ENCODE results near the gene ICOS. TPM values are rescaled to one million over a fixed set of nuclear protein-coding genes. Genes with fewer than 3 reads are reported as not detected.
A peak's percentile ranks its signal among the peaks of the same experiment; 100 is the strongest.

The ICOS gene, protein sequence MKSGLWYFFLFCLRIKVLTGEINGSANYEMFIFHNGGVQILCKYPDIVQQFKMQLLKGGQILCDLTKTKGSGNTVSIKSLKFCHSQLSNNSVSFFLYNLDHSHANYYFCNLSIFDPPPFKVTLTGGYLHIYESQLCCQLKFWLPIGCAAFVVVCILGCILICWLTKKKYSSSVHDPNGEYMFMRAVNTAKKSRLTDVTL
- not detected in 2 replicates for total RNA-seq (2014; rRNA removed; shearing (Covaris generic))

GRCh38 chr2:203936535-203936934 lies at the start of gene ICOS:
ICOS (plus strand) TSS chr2:203936763; CDS start chr2:203936815, 52 bp downstream.
- DNase-seq (ENCODE audit: low read depth), result no peak

GRCh38 chr2:203887677-203888076 lies 48.9 kb upstream of the ICOS start:
- no peak for DNase-seq (ENCODE audit: low read depth)

DNA sequence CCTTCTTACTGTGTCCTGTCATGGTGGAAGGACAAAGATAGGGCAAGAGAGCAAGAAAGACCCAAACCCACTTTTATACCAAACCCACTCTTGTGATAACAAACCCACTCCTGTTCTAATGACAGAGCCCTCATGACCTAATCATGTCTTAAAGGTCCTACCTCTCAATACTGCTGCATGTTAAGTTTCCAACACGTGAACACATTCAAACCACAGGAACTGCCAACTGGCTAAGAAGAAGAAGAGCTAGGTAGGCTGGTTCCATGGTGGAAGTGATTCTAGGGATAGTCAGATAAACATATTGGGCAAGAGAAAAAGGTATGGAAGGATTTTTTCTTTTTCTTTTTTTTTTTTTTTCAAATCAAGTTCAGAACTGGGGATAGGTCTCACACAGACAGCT lies 47.0 kb upstream of the ICOS start:
- DNase-seq (ENCODE audit: low read depth), result no peak

DNA sequence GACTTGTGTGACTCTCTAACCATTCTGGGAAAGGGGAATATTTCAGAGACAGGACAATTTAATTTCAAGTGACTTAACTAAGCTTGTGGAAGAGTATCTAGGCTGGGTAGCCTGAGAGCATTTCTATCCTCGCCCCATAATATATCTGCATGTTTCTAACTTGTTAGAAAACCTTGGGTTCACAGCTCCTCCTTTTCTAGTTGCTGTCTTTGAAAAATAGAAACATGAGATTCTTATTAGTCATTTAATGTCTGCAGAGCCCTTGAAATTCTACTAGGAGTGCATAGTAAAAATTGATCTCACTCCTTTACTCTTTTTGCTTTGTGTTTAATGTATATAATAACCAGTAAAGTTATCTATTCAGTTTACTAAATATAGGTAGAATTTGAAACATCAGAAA lies 46.6 kb upstream of the ICOS start:
- DNase-seq (ENCODE audit: low read depth), result no peak

- no peak for DNase-seq (ENCODE audit: low read depth)
Measured at GRCh38 chr2:203890733-203891132, 45.8 kb upstream of the ICOS start.

GRCh38 chr2:203891474-203891873 lies 45.1 kb upstream of the ICOS start:
- no peak for DNase-seq (ENCODE audit: low read depth)

- no peak for DNase-seq (ENCODE audit: low read depth)
Measured at GRCh38 chr2:203892207-203892606, 44.4 kb upstream of the ICOS start.

- DNase-seq (ENCODE audit: low read depth), result no peak
Measured at GRCh38 chr2:203893401-203893800, 43.2 kb upstream of the ICOS start.

DNA sequence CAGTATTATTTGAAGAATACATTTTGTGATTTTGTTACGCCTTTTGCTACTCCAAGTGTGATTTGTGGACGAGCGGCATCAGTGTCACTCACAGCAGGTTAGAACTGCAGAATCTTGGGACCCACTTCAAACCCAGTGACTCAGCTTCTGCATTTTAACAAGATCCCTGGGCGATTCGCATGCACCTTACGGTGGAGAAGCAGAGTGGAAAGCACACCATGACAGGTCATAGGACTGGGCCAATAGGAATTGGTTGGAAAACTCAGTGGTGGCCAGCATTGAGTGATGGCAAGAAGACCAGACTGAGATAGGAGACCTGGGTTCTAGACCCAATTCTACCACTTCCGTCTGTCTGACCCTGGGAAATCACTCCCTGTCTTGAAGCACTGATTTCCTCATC lies 42.7 kb upstream of the ICOS start:
- DNase-seq (ENCODE audit: low read depth), result no peak

DNA sequence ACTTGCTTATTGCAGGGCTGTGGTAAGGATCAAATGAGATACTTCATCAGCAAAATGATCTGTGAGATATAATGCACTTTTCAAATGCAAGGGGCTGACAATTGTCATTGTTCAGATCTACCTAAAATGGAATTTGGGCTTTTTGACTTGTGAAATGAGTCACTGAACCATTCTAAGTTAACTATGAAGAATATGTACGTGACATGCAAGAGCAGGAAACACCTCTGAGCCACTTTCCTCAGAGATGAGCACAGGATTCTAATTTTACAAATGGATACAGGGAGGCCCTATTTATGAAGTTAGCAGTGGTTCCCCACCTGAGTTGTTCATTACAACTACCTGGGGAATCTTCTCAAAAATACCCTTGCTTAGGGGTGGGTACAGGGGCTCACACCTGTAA lies 42.3 kb upstream of the ICOS start:
- no peak for DNase-seq (ENCODE audit: low read depth)

- DNase-seq (ENCODE audit: low read depth), result no peak
Measured at GRCh38 chr2:203897544-203897943, 39.0 kb upstream of the ICOS start.

DNA sequence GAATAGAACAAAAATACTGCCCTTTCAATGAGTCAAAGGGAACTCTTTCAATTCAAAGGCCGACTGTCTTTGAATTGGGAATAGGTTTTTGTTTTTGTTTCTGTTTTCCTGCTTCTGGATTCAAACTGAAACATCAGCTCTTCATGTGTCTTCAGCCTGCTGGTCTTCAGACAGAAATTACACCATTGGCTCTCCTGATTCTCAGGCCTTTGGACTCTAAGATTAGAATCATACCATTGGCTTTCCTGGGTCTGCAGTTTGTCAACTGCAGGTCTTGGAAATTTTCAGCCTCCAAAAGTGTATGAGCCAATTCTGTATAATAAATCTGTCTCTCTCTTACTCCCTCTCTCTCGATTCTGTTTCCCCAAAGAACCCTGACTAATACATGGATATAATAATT lies 37.9 kb upstream of the ICOS start:
- DNase-seq (ENCODE audit: low read depth), result no peak

GRCh38 chr2:203900253-203900652 lies 36.3 kb upstream of the ICOS start:
- no peak for DNase-seq (ENCODE audit: low read depth)

DNA sequence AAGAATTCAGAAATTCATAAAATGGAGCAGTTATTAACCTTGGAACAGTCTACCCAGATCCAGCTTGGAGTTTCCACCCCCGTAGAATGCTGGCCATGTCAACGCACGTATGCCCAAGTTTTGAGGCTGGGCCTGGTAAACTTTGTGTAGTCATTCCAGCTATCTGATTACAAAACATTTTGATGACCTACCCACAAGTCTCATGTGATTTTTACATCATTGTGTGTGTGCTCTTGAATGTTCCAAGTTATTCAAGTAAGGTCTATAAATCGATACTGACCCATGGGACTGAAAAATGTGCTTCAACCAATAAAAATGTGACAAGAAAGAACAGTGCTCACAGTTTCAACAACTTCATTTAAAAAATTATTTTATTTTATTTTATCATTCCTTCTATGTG lies 32.5 kb upstream of the ICOS start:
- DNase-seq (ENCODE audit: low read depth), result no peak

DNA sequence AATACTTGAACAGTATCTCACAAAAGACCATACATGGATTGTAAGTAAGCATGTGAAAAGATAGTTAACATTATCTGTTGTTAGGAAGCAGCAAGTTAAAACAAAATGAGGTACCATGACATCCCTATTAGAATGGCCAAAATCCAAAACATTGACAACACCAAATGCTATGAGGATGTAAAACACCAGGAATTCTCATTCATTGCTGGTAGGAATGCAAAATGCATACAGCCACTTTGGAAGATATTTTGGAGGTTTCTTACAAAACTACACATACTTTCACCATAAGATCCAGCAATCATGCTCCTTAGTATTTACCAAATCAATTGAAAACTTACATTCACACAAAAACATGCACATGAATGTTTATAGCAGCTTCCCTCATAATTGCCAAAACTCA lies 30.9 kb upstream of the ICOS start:
- DNase-seq (ENCODE audit: low read depth), result no peak

DNA sequence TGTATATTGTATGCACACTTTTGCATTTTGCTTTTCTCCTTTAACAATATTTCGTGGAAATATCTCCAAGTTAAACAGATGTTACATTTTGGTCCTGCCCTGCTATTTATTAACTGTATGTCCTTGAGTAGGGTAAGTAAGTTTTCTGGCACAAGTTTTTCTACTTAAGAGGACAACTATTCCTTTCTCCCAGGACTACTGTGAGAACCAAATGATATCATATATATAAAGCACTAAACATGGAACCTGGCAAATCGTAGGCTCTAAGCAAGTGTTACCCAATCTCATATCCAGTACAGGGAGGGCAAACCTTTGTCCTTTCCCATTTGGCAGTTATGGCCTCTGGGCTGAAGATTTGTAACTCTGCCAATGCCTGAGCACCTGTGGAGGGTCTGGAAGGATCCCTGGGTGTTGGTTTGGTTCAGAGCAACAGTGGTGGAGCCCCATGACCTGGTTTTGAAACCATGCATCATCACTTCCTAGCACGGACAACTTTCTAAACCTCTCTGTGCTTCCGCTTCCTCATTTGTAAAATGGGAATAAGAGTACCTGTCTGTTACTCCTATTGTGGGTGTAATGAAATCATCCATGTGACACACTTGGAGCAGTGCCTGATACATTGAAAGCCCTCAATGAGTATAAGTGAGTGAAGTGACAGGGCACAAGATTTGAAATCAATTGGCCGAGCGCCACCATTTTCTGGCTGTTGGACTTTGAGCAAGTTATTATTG lies 28.3 kb upstream of the ICOS start:
- no peak for DNase-seq (ENCODE audit: low read depth)

DNA sequence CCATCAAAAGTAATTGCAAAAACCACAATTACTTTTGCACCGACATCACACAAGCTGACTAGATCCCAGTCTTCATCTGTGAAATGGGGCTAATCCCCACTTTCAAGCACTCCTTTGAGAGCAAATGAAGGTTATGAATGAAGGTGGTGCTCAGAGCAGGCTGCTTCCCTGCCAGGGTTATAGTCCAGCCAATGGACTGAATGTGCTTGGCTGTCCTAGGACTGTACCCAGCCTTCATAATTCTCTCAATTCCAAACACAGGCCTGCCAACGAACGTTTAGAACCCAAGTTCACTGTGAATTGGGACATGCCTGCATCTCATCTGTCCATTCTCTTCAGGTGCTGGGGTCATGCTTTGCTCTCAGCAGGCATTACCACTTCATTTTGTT lies 27.8 kb upstream of the ICOS start:
- DNase-seq (ENCODE audit: low read depth), result no peak

DNA sequence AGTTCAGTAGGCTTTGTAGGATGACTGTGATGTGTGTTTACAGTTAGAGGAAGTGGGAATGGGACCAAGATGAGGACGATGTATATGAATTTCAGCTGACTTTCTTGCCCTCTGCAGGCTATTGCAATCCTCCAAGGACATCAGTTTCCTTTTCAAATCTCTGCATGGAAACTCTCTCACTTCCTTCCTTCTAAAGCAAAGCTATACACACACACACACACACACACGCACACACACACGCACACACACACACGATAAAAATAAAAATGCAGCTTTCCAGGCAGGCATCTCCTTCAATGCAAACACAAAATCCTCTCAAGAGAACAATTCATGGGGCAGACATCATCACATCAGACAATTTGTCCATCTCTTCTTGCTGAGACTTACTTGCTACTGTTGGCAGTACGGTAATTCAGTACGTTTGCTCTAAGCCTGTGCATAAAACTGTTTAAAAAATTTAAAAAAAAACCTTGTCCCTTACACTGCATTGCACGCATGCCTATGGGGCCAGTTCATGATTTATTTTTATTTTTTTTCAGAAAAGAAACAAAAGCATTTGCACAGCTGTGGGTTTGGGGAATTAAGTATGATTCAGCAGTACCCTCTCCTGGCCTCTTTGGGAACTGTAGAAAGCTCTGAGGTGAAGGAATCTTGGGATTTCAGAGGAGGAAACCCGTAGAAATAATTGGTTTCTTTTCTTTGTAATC lies 27.1 kb upstream of the ICOS start:
- peak; percentile 32 for DNase-seq (ENCODE audit: low read depth)

DNA sequence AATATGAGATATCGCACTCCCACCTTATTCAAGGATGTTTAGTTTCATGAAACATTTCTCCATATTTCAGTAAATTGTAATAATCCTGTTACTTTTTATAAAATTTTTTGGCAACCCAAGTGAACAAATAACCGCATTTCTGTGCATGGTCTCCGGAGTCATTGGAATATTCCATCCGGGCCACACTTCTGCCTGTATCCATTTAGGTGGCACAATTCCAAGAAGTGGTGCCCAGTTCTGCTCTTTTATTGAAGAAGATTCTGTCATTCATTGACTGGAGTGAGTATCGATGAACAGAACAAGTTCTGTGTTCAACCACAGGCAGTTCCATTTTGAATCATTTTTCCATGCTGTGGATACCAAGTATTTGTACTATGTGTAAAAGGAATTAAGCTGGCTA lies 26.6 kb upstream of the ICOS start:
- DNase-seq (ENCODE audit: low read depth), result no peak

DNA sequence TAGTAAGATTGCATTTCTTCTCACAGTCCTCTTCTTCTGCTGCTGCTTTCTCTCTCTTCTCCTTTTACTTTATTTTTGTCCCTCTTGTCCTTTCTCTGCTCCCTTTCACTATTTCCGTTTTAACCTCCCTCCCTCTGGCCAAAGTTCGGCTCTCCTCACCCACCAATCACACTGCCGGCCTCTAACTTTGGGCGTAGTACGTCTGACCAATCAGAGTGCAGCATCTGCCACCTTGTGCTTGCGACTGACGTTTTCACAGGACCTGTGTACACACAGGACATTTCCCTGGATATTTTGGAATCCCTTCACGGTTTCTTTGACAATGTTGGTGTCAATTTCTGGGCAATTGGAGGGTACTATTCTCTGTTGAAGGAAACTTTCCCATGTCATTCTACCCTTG lies 22.6 kb upstream of the ICOS start:
- DNase-seq (ENCODE audit: low read depth), result no peak

- DNase-seq (ENCODE audit: low read depth), result no peak
Measured at GRCh38 chr2:203914546-203915182, 21.9 kb upstream of the ICOS start.

DNA sequence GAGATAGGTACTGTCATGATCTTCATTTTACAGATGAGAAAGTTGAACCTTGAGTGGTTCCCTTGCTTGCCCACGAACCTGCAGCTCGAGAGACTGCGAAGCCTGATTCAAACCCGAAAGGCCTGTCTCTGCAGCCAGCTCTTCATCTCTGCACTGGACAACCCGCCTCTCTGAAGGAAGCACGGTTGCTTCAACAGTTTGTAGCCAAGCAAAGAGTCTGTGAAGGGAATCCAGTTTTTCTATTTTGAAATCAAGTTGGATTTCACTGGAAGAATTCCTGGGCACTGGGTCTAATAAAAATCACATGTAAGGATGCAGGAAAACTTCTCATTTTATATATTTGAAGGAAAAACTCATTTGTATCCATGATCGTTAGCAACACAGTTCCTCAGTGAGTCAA lies 21.3 kb upstream of the ICOS start:
- DNase-seq (ENCODE audit: low read depth), result no peak

DNA sequence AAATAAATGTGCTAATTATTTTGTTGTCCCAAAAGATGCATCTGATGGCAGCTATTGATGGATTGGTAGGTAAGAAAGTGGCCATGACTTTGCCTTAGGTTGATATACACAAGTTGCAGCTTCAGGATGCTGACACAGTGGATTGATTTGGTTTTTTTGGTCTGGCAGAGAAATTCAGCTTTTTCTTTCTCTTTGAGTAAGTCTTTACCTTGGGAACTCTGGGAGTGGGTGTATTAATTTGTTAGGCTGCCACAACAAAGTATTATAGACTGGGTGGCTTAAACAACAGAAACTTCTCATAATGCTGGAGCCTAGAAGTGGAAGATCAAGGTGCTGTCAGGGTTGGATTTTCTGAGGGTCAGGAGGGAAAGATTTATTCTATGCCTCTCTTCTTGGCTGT lies 19.8 kb upstream of the ICOS start:
- DNase-seq (ENCODE audit: low read depth), result no peak

Measured in Daoy (cell line).